Central memory CD8-positive, alpha-beta T cell (primary cell): ENCODE data around the gene RPS6KA1.

ENCODE experiments used
- ATAC-seq: fragments of 150-1000 bp; cut with Tn5 transposase; replicated peaks from 2 replicates; pipeline ENCODE4 v1.10.0; 2022; ENCODE audit warnings: mild to moderate bottlenecking, moderate FRiP score, moderate number of reproducible peaks; ENCODE audit not compliant: poor library complexity, severe bottlenecking; ENCODE audit errors: extremely low read depth
- DNase-seq, 2 donors: peaks; one replicate each; pipeline ENCODE4 v3.0.0; 2021; ENCODE audit warnings: low spot score in 2 of 2
- H3K27ac Mint-ChIP-seq: one replicate; pipeline ENCODE4 v1.8.0; 2022; ENCODE audit warnings: low read depth, mild to moderate bottlenecking, moderate library complexity, mixed read lengths
- H3K27me3 Mint-ChIP-seq: one replicate; pipeline ENCODE4 v1.8.0; 2022; ENCODE audit warnings: mixed read lengths
- H3K36me3 Mint-ChIP-seq: one replicate; pipeline ENCODE4 v1.8.0; 2022; ENCODE audit warnings: mild to moderate bottlenecking, moderate library complexity, mixed read lengths; ENCODE audit not compliant: insufficient read depth
- H3K4me1 Mint-ChIP-seq: one replicate; pipeline ENCODE4 v1.8.0; 2022; ENCODE audit warnings: mixed read lengths
- H3K4me3 Mint-ChIP-seq: one replicate; pipeline ENCODE4 v1.8.0; 2022; ENCODE audit warnings: mild to moderate bottlenecking, moderate library complexity, mixed read lengths
- H3K9me3 Mint-ChIP-seq: one replicate; pipeline ENCODE4 v1.8.0; 2022; ENCODE audit warnings: mixed read lengths

RPS6KA1 gene

GRCh38 chr1:26536521-26536920, 7.0 kb downstream of the RPS6KA1 start:
- Mint-ChIP-seq H3K27ac (no peak overlapping the region), H3K27me3 (no peaks in the 10 kb centered on the region), H3K36me3 (peaks cover 1% of the 10 kb centered on the region), H3K9me3 (no peaks in the 10 kb centered on the region), H3K4me1 (peaks cover 44% of the 10 kb centered on the region), H3K4me3 (no peak overlapping the region)
- ATAC-seq (no peak), DNase-seq (no peak)

- ATAC-seq, result no peak
- Mint-ChIP-seq H3K4me3 (no peak overlapping the region), H3K27ac (peak overlapping the region; percentile 82), H3K9me3 (no peaks in the 10 kb centered on the region), H3K36me3 (peaks cover 4% of the 10 kb centered on the region), H3K27me3 (no peaks in the 10 kb centered on the region), H3K4me1 (peaks cover 58% of the 10 kb centered on the region)
- no peak for DNase-seq
These were observed 8.4 kb downstream of the RPS6KA1 start for GRCh38 chr1:26537951-26538352.

- DNase-seq (no peak), ATAC-seq (no peak)
- Mint-ChIP-seq H3K4me3 (no peak overlapping the region), H3K27me3 (no peaks in the 10 kb centered on the region), H3K9me3 (no peaks in the 10 kb centered on the region), H3K4me1 (peaks cover 66% of the 10 kb centered on the region), H3K36me3 (peaks cover 4% of the 10 kb centered on the region), H3K27ac (peak overlapping the region; percentile 82)
These were observed 9.2 kb downstream of the RPS6KA1 start for GRCh38 chr1:26538480-26539412.

DNA sequence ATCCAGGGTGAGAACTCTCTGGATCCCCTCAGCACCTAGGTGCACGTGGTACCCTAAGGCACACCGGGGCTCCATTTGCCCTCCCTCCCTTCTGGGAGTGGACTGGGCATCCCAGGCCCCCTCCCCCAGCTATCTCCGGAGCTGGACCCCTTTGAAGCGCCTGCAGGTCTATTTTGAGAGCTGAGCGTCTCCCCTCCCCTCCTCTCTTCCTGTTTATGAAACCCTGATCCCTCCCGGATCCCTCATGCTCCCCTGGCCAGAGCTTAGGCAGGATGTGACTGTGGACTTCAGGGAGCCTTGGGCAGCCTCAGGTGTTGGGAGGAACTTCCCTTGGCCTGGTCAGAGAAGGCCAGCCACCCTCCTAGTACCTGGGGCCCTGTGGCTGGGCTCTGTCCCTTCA, 10.2 kb downstream of the RPS6KA1 start:
- H3K36me3 Mint-ChIP-seq, result peaks cover 6% of the 10 kb centered on the region
- no peaks in the 10 kb centered on the region for H3K9me3 Mint-ChIP-seq
- no peak for ATAC-seq
- peak overlapping the region; percentile 38 for H3K4me3 Mint-ChIP-seq
- H3K4me1 Mint-ChIP-seq, result peaks cover 67% of the 10 kb centered on the region
- H3K27ac Mint-ChIP-seq, result peak overlapping the region; percentile 82
- H3K27me3 Mint-ChIP-seq, result no peaks in the 10 kb centered on the region
- DNase-seq, result no peak

DNA sequence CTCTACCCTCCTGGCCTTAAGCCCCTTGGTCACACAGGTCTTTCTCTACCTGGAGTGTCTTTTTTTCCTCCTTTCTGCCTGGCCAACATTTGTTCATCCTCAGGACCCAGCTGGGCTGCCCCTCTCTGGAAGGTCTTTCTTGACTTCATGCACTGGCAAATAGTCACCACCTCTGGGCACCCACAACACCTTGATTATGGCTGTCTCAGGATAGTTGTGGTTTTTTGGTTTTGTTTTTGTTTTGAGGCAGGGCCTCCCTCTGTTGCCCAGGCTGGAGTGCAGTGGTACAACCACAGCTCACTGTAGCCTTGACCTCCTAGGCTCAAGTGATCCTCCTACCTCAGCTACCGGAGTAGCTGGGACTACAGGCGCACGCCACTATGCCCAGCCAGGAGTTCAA, 10.8 kb downstream of the RPS6KA1 start:
- no peak for ATAC-seq
- no peak for DNase-seq
- Mint-ChIP-seq H3K9me3 (no peaks in the 10 kb centered on the region), H3K27me3 (no peaks in the 10 kb centered on the region), H3K4me1 (peaks cover 67% of the 10 kb centered on the region), H3K4me3 (peak overlapping the region; percentile 38), H3K27ac (peak overlapping the region; percentile 82), H3K36me3 (peaks cover 8% of the 10 kb centered on the region)

DNA sequence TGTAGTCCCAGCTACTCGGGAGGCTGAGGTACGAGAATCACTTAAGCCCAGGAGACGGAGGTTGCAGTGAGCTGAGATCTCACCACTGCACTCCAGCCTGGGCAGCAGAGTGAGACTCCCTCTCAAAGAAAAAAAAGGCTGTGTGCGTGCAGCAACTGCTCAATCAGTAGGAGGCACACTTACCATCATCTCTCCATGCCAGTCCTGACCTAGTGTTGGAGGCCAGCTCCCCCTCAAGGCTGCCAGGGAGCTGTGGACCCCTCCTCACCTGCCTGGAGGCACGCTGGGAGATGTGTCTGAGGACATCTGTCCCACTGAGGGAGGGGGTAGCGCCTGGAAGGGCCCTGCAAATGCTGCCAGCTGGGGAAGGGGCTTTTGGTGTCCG, 11.9 kb downstream of the RPS6KA1 start:
- Mint-ChIP-seq H3K4me3 (peak overlapping the region; percentile 72), H3K9me3 (no peaks in the 10 kb centered on the region), H3K36me3 (peaks cover 9% of the 10 kb centered on the region), H3K4me1 (peaks cover 74% of the 10 kb centered on the region), H3K27ac (peak overlapping the region; percentile 93), H3K27me3 (no peaks in the 10 kb centered on the region)
- ATAC-seq, result no peak
- DNase-seq, result no peak

DNA sequence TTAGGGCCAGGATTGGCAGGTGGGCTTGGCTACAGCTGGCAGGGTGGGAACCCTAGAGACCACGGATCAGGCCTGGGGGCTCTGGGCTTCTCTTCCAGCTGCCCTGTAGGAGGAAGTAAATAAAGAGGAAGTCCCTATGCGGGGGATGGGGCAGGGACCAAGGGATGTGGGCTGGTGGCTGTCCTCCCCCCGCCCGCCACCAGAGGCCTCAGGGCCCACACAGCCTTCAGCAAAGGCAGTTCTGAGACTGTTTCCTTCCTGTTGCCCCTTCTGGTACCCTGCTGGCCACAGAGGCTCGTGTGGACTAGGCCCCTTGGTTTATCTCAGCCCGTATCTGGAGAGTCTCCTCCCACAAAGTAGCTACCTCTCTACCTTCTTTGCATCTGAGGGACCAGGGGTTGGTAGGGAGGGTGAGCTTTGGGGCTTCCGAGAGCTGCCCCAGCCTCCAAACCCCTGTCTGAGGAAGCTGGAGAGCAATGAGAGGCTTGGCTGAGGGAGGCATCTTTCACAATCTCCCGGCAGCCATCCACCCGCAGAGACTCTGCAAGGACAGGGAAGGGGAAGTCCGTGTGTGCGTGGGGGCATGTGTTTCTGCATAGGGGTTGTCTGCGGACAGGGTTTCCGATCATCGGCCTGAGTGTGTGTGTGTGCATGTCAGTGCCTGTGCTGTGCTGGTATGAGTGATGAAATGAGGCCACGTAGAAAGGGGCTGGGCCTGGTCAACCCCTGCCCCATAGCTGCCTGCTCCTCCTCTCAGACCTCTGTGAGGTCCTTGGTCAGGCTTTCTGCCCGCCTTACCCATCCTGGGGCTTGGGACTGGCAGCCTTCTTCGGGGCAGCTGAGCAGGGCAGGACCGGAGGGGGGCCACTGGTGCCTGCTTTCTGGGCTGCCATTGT, 12.5 kb downstream of the RPS6KA1 start:
- ATAC-seq, result peak; percentile 68
- peaks cover 80% of the 10 kb centered on the region for H3K4me1 Mint-ChIP-seq
- H3K9me3 Mint-ChIP-seq, result no peaks in the 10 kb centered on the region
- H3K36me3 Mint-ChIP-seq, result peaks cover 9% of the 10 kb centered on the region
- no peaks in the 10 kb centered on the region for H3K27me3 Mint-ChIP-seq
- H3K27ac Mint-ChIP-seq, result peak overlapping the region; percentile 93
- H3K4me3 Mint-ChIP-seq, result peak overlapping the region; percentile 72
- DNase-seq, result peak; percentile 58 to 66

- Mint-ChIP-seq H3K36me3 (peaks cover 15% of the 10 kb centered on the region), H3K4me1 (peaks cover 89% of the 10 kb centered on the region), H3K27me3 (no peaks in the 10 kb centered on the region), H3K27ac (peak overlapping the region; percentile 93), H3K4me3 (peak overlapping the region; percentile 72), H3K9me3 (no peaks in the 10 kb centered on the region)
- ATAC-seq (no peak), DNase-seq (no peak)
These were observed 13.3 kb downstream of the RPS6KA1 start for GRCh38 chr1:26542771-26543451.

DNA sequence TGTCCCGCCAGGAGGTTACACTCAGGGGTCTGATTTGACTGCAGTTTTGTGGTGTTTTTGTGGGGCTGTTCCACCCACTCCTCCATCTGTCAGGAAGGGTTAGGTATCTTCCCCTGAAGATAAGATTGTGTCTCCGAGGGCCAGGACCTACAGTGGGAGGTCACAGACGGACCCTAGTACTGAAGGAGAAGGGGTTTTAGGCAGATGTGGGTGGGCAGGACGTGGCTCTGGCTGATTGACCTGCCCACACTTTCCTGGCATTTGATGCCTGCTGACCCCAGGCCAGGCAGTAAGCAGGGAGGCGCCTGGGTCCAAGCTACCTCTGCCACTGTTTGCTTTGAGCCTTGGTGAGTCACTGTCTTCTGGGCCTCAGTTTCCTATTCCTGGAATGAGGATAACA, 13.9 kb downstream of the RPS6KA1 start:
- DNase-seq (no peak), ATAC-seq (no peak)
- Mint-ChIP-seq H3K36me3 (peaks cover 19% of the 10 kb centered on the region), H3K9me3 (no peaks in the 10 kb centered on the region), H3K4me3 (peak overlapping the region; percentile 72), H3K27me3 (no peaks in the 10 kb centered on the region), H3K27ac (peak overlapping the region; percentile 93), H3K4me1 (peaks cover 89% of the 10 kb centered on the region)

- Mint-ChIP-seq H3K27ac (peak overlapping the region; percentile 93), H3K36me3 (peaks cover 22% of the 10 kb centered on the region), H3K4me3 (peak overlapping the region; percentile 72), H3K9me3 (no peaks in the 10 kb centered on the region), H3K4me1 (peaks cover 88% of the 10 kb centered on the region), H3K27me3 (no peaks in the 10 kb centered on the region)
- no peak for ATAC-seq
- no peak for DNase-seq
These were observed 14.6 kb downstream of the RPS6KA1 start for GRCh38 chr1:26544126-26544525.

DNA sequence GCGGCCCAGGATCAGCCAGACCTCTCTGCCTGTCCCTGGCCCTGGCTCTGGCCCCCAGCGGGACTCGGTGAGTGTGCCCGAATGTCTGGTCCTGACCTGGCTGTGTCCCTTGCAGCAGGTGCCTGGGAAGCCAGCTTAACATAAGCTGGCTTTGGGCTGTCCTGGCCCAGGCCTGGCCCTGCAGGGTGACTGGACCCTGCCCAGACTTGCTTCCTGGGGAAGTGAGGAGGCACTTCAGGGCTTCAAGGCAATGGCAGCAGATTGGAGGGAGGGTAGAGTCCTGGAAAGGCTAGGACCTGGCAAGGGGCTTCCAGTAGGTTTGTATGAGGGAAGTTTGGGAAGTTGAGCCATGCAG, 16.4 kb downstream of the RPS6KA1 start:
- H3K27ac Mint-ChIP-seq, result peak overlapping the region; percentile 93
- peaks cover 75% of the 10 kb centered on the region for H3K4me1 Mint-ChIP-seq
- peaks cover 33% of the 10 kb centered on the region for H3K36me3 Mint-ChIP-seq
- ATAC-seq (no peak), DNase-seq (no peak)
- no peaks in the 10 kb centered on the region for H3K27me3 Mint-ChIP-seq
- H3K4me3 Mint-ChIP-seq, result peak overlapping the region; percentile 88
- no peaks in the 10 kb centered on the region for H3K9me3 Mint-ChIP-seq

DNA sequence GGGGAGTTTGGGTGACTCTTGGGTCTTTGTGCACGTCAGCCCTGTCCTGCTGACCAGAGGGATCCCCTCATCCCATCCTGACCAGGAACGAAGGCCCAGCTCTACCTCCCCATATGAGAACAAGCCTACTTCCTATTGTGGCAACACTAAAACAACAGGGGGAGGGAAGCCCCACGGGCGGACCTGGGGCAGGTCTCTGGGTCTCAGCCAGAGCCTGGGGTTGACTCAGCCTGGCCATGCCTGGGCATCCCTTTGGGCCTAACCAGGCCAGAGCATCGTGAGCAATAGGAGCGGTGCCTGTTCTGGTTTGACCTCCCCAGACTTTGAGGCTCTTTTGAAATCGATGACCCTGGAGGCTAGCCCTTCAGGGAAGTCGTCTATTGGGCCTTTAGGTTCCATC, 16.8 kb downstream of the RPS6KA1 start:
- DNase-seq (no peak), ATAC-seq (no peak)
- H3K27ac Mint-ChIP-seq, result peak overlapping the region; percentile 93
- H3K27me3 Mint-ChIP-seq, result no peaks in the 10 kb centered on the region
- H3K4me1 Mint-ChIP-seq, result peaks cover 74% of the 10 kb centered on the region
- H3K36me3 Mint-ChIP-seq, result peaks cover 37% of the 10 kb centered on the region
- peak overlapping the region; percentile 88 for H3K4me3 Mint-ChIP-seq
- no peaks in the 10 kb centered on the region for H3K9me3 Mint-ChIP-seq
